Stomach smooth muscle (tissue), 2 donors: Measurements from ENCODE around the gene KLRC1.
"Not testable (repeated sequence)": the region's sequence is repeated elsewhere in the genome, so short reads cannot be mapped to it uniquely, and the experiment has no call there.

Experiments
- H3K27ac ChIP-seq: one replicate; pipeline ENCODE4 v1.7.0; 2013; ENCODE audit warnings: mild to moderate bottlenecking, low read length, inconsistent platforms
- H3K27me3 ChIP-seq, 2 donors: one replicate each; pipeline ENCODE4 v1.7.0; 2013; ENCODE audit warnings: low read length in 2 of 2; ENCODE audit not compliant: insufficient read depth in 2 of 2, control insufficient read depth in 1 of 2
- H3K36me3 ChIP-seq, 2 donors: one replicate each; pipeline ENCODE4 v1.7.0; 2013; ENCODE audit warnings: low read length in 2 of 2; ENCODE audit not compliant: control insufficient read depth in 2 of 2, insufficient read depth in 2 of 2
- H3K4me1 ChIP-seq: one replicate; pipeline ENCODE4 v1.7.0; 2013; ENCODE audit warnings: low read length; ENCODE audit not compliant: control insufficient read depth, insufficient read depth
- H3K4me3 ChIP-seq, 2 donors: one replicate each; pipeline ENCODE4 v1.7.0; 2013; ENCODE audit warnings: low read length in 2 of 2
- H3K9ac ChIP-seq, 2 donors: one replicate each; pipeline ENCODE4 v1.7.0; 2013; ENCODE audit warnings: low read length in 2 of 2, mild to moderate bottlenecking in 1 of 2
- H3K9me3 ChIP-seq, 2 donors: one replicate each; pipeline ENCODE4 v1.7.0; 2013; ENCODE audit warnings: low read length in 2 of 2; ENCODE audit not compliant: control insufficient read depth in 2 of 2
- donor health status: healthy.
- donor health status: Pancreatic carcinoma.

KLRC1 gene

GRCh38 chr12:10456856-10457255 is 3.7 kb upstream of the KLRC1 start:
- Histone ChIP-seq H3K27ac (no peak overlapping the region), H3K36me3 (no peaks in the 10 kb centered on the region), H3K27me3 (no peaks in the 10 kb centered on the region), H3K4me3 (no peak overlapping the region), H3K9me3 (peaks cover 0 to 8% of the 10 kb centered on the region in 2 donors), H3K4me1 (no peaks in the 10 kb centered on the region), H3K9ac (no peak overlapping the region)

DNA sequence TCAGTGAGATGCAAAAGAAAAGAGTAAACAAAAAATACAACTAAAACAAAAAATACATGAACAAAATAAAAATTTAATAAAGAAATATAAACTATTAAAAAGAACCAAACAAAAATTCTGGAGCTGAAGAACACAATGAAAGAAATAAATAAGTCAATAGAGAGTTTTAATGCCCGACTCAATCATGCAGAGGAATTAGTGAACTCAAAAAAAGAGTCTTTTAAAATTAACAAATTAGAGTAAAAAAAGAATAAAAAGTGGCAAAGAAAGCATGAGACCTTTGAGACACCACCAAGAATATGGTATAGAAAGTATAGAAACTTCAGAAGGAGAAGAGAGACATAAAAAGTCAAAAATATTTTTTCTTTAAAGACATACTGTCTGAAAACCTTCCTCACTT is 2.6 kb upstream of the KLRC1 start:
- Histone ChIP-seq H3K4me3 (no peak overlapping the region), H3K27me3 (no peaks in the 10 kb centered on the region), H3K27ac (no peak overlapping the region), H3K36me3 (no peaks in the 10 kb centered on the region), H3K4me1 (no peaks in the 10 kb centered on the region), H3K9ac (no peak overlapping the region), H3K9me3 (peaks cover 0 to 8% of the 10 kb centered on the region in 2 donors)

DNA sequence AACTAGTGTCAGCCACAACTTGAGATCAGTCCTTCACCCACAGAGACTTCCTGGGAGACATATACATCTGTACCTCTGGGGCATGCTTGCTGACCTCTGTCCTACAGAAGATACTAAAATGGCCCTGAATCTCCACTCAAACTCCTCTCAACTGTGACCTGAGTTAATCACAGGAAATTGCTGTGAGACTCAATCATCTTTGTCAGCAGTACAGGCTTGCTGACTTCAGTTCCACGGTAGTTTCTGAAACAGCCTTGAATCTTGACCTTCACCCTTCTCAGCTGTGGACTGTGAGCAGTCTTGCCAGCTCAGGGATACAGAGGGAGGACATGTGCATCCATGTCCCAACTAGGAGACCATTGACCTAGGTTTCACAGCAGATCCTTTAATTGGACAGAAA is 1.4 kb upstream of the KLRC1 start:
- peaks cover 0 to 8% of the 10 kb centered on the region in 2 donors for H3K9me3 ChIP-seq
- no peak overlapping the region for H3K27ac ChIP-seq
- H3K9ac ChIP-seq, result no peak overlapping the region
- H3K4me1 ChIP-seq, result no peaks in the 10 kb centered on the region
- no peaks in the 10 kb centered on the region for H3K27me3 ChIP-seq
- H3K4me3 ChIP-seq, result no peak overlapping the region
- H3K36me3 ChIP-seq, result no peaks in the 10 kb centered on the region

DNA sequence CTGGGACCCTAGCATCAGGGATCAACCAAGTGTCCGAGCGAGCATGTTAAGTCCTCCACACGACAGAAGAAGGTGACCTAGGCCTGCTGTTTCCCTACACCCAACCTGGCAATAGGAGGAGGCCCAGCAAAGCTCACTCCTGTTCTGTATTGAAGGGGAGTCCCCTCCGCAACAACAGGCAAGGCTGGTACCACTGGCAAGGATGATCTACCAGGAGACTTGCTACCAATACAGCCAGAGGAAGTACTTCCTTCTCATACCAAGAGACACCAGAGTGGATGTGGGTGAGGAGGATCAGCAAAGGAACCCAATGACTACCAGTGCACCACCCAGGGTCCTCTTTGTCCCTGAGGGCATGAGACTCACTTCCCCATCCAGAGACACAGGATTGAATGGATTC is 4.9 kb downstream of the KLRC1 start:
- Histone ChIP-seq H3K36me3 (no peaks in the 10 kb centered on the region), H3K9me3 (no peaks in the 10 kb centered on the region), H3K27me3 (no peaks in the 10 kb centered on the region), H3K9ac (no peak overlapping the region), H3K4me1 (no peaks in the 10 kb centered on the region), H3K27ac (no peak overlapping the region), H3K4me3 (no peak overlapping the region)

DNA sequence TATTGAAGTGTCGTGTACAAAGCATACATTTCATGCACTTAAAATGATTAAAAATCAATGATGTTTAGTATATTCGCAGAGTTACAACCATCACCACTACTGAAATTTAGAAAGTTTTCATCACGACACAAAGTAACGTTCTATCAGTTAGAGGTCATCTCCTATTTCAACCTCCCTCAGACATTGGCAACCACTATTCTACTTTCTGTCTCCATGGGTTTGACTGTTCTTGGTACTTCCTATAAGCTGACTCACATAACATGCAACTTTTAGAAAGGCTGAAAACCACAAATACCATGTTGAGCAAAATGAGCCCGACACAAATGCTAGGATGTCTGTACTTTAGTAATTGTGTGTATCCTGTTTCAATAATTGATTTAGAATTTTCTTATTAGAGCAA is 7.1 kb downstream of the KLRC1 start:
- not testable (repeated sequence) for H3K9me3 ChIP-seq, H3K36me3 ChIP-seq

DNA sequence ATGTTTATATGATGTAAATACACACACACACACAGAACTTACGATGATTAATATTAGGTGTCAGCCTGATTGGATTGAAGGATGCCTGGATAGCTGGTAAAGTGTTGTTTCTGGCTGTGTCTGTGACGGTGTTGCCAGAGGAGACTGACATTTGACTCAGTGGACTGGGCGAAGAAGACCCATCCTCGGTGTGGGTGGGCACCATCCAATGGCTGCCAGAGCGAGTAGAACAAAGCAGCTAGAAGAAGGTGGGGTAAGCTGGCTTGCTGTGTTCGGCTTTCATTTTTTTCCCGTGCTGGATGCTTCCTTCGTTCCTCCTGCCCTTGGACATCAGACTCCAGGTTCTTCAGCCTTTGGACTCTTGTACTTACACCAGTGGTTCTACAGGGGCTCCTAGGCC is 12.0 kb downstream of the KLRC1 start:
- H3K36me3 ChIP-seq, H3K9ac ChIP-seq, H3K27ac ChIP-seq, H3K4me3 ChIP-seq, H3K4me1 ChIP-seq, H3K27me3 ChIP-seq, H3K9me3 ChIP-seq: not testable (repeated sequence)

More for the DNA sequence above, 7.1 kb downstream of the KLRC1 start:
- not testable (repeated sequence) for H3K27ac ChIP-seq, H3K27me3 ChIP-seq, H3K9ac ChIP-seq, H3K4me1 ChIP-seq, H3K4me3 ChIP-seq

GRCh38 chr12:10439608-10440274 is 13.4 kb downstream of the KLRC1 start:
- H3K36me3 ChIP-seq, H3K27ac ChIP-seq, H3K27me3 ChIP-seq, H3K9ac ChIP-seq, H3K4me3 ChIP-seq, H3K9me3 ChIP-seq, H3K4me1 ChIP-seq: not testable (repeated sequence)

DNA sequence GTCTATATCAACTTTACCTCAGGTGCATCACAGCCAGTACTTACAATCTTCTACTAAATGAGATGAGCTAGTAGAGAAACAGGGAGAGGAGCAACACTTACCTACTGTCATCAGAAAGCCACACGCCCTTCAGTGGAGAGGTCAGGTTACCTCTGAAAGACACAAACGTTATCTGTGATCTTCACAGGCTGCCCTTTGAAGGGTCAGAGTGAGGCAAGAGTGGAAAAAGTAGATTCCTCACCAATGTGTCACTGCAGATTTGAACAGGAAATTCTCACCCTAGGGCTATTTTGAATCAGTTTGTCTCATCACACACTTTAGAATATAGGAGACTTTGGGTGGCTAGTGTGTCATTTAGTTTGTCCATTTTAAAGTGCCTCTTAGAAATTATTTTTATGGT is 15.6 kb downstream of the KLRC1 start:
- not testable (repeated sequence) for H3K36me3 ChIP-seq, H3K4me3 ChIP-seq, H3K9me3 ChIP-seq, H3K27me3 ChIP-seq, H3K9ac ChIP-seq, H3K4me1 ChIP-seq, H3K27ac ChIP-seq

DNA sequence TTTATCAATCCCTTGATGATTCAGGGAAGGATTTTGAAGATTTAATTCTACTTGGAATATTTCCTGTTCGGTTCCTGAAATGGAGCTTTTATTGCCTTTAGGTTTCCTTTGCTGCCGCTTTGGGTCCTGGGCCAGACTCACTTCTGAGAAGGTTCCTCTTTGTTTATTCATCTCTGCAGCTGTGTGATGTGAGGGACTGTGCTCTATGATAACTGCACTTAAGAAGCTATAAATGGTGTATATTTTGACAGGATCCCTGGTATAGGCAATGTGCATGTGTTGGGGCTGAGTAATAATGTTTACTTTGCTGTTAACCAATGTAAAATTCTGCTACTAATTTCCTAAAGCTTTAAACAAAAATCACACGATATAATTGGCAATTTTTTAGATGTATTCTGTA is 17.4 kb downstream of the KLRC1 start, which contains the start of gene KLRC2:
KLRC2 (minus strand) TSS at position 195 of the 400 bp plus-strand sequence; CDS start at position 171, 24 bp downstream.
- not testable (repeated sequence) for H3K27ac ChIP-seq, H3K27me3 ChIP-seq, H3K4me3 ChIP-seq, H3K4me1 ChIP-seq, H3K9me3 ChIP-seq, H3K9ac ChIP-seq, H3K36me3 ChIP-seq

GRCh38 chr12:10430623-10431022 is 22.6 kb downstream of the KLRC1 start:
- not testable (repeated sequence) for H3K27ac ChIP-seq, H3K9me3 ChIP-seq, H3K9ac ChIP-seq, H3K36me3 ChIP-seq, H3K27me3 ChIP-seq, H3K4me3 ChIP-seq, H3K4me1 ChIP-seq

DNA sequence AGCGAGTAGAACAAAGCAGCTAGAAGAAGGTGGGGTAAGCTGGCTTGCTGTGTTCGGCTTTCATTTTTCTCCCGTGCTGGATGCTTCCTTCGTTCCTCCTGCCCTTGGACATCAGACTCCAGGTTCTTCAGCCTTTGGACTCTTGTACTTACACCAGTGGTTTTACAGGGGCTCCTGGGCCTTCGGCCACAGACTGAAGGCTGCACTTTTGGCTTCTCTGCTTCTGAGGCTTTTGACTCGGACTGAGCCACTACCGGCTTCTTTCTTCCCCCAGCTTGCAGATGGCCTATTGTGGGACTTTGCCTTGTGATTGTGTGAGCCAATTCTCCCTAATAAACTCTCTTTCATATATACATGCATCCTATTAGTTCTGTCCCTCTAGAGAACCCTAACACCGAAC is 27.2 kb downstream of the KLRC1 start:
- not testable (repeated sequence) for H3K27me3 ChIP-seq, H3K27ac ChIP-seq, H3K9me3 ChIP-seq, H3K4me3 ChIP-seq, H3K4me1 ChIP-seq, H3K36me3 ChIP-seq, H3K9ac ChIP-seq
